SK-N-SH (cell line): ENCODE measurements around the gene ERV3-1. TPM values are rescaled to one million over a fixed set of nuclear protein-coding genes. Genes with fewer than 3 reads are reported as not detected.
"Not testable (repeated sequence)": the region's sequence is repeated elsewhere in the genome, so short reads cannot be mapped to it uniquely, and the experiment has no call there.

Experiments used
- CTCF ChIA-PET: fragments of 300-600, 350-600 bp; formaldehyde crosslinking; extraction: SDS; loops from one replicate; lab custom pipeline; 2021; lab: Yijun Ruan, JAX
- POLR2A ChIA-PET: fragments of 350-600 bp; sonication (Branson Sonifier 250); formaldehyde crosslinking; extraction: SDS; loops from one replicate; lab custom pipeline; 2020; ENCODE audit warnings: antibody characterized with exemption, inconsistent platforms; lab: Yijun Ruan, JAX
- DNase-seq: peaks from one replicate; pipeline ENCODE4 v3.0.0; 2012
- H2AFZ ChIP-seq: fragments of 200-600 bp; sonication (generic); 2 replicates; pipeline ENCODE4 v1.8.1; 2016; ENCODE audit warnings: antibody characterized with exemption, mild to moderate bottlenecking, low read depth
- H3F3A ChIP-seq: fragments of 200-600 bp; sonication (generic); replicated peaks from 2 replicates; pipeline ENCODE3; 2016; ENCODE audit warnings: antibody characterized with exemption, mild to moderate bottlenecking; ENCODE audit not compliant: insufficient read depth
- H3K27ac ChIP-seq, 2 experiments: fragments of 200-500 bp in 1 of 2; fragments of 200-600 bp in 1 of 2; sonication (Bioruptor generic) in 1 of 2; sonication (generic), shearing (Covaris generic) in 1 of 2; 2 replicates each; pipeline versions ENCODE4 v1.5.1 to v1.6.1; 2014 to 2016; ENCODE audit warnings: low read depth in 2 of 2, inconsistent platforms in 1 of 2, low read length in 1 of 2, mild to moderate bottlenecking in 1 of 2, mixed read lengths in 1 of 2
- H3K27me3 ChIP-seq: fragments of 200-600 bp; sonication (generic), shearing (Covaris generic); 2 replicates; pipeline ENCODE4 v1.6.1; 2016; ENCODE audit warnings: mixed run types; ENCODE audit not compliant: insufficient read depth
- H3K36me3 ChIP-seq, 2 experiments: fragments of 200-500 bp in 1 of 2; fragments of 200-600 bp in 1 of 2; sonication (Bioruptor generic) in 1 of 2; sonication (generic) in 1 of 2; replicated peaks in 1 of 2; 2 replicates each; pipeline versions ENCODE3 to v1.5.1; 2014 to 2016; ENCODE audit warnings: low read length in 1 of 2, mild to moderate bottlenecking in 1 of 2; ENCODE audit not compliant: insufficient read depth in 2 of 2, control insufficient read depth in 1 of 2
- H3K4me1 ChIP-seq, 2 experiments: fragments of 200-500 bp in 1 of 2; fragments of 200-600 bp in 1 of 2; sonication (Bioruptor generic) in 1 of 2; sonication (generic), shearing (Covaris generic) in 1 of 2; 2 replicates each; pipeline versions ENCODE4 v1.5.1 to v1.6.1; 2014 to 2016; ENCODE audit warnings: low read depth in 1 of 2, low read length in 1 of 2, mixed run types in 1 of 2; ENCODE audit not compliant: insufficient read depth in 2 of 2, control insufficient read depth in 1 of 2
- H3K4me2 ChIP-seq: fragments of 200-600 bp; sonication (generic), shearing (Covaris generic); 2 replicates; pipeline ENCODE4 v1.6.1; 2017; ENCODE audit warnings: mixed run types
- H3K4me3 ChIP-seq, 2 experiments: fragments of 200-500 bp in 1 of 2; fragments of 200-600 bp in 1 of 2; sonication (Bioruptor generic) in 1 of 2; sonication (generic), shearing (Covaris generic) in 1 of 2; 2 replicates each; pipeline versions ENCODE4 v1.5.1 to v1.8.1; 2014 to 2016; ENCODE audit warnings: low read depth in 2 of 2, inconsistent platforms in 1 of 2, low read length in 1 of 2, mild to moderate bottlenecking in 1 of 2, mixed read lengths in 1 of 2, moderate library complexity in 1 of 2
- H3K79me2 ChIP-seq: fragments of 200-600 bp; sonication (generic); 2 replicates; pipeline ENCODE4 v1.8.1; 2017; ENCODE audit warnings: mild to moderate bottlenecking; ENCODE audit not compliant: insufficient read depth
- H3K9ac ChIP-seq: fragments of 200-600 bp; sonication (generic); 2 replicates; pipeline ENCODE4 v1.6.1; 2017; ENCODE audit warnings: mixed run types
- H3K9me2 ChIP-seq: fragments of 200-600 bp; sonication (generic); 2 replicates; pipeline ENCODE4 v1.6.1; 2017; ENCODE audit warnings: mixed run types
- H3K9me3 ChIP-seq: fragments of 200-600 bp; sonication (generic); 2 replicates; pipeline ENCODE4 v1.6.1; 2017; ENCODE audit warnings: mixed run types, mild to moderate bottlenecking, moderate library complexity
- H4K20me1 ChIP-seq: fragments of 200-600 bp; sonication (generic); 2 replicates; pipeline ENCODE4 v1.6.1; 2017; ENCODE audit warnings: mild to moderate bottlenecking, mixed run types; ENCODE audit not compliant: insufficient read depth
- EP300 ChIP-seq, 2 experiments: IDR thresholded peaks; 2 replicates each; pipeline versions ENCODE4 v1.4.0 to v1.6.1; 2012; ENCODE audit warnings: borderline replicate concordance in 1 of 2, low read depth in 1 of 2, low read length in 1 of 2
- GABPA ChIP-seq: IDR thresholded peaks from 2 replicates; pipeline ENCODE4 v1.4.0; 2012; ENCODE audit warnings: low read depth, mild to moderate bottlenecking
- MXI1 ChIP-seq: IDR thresholded peaks from 2 replicates; pipeline ENCODE4 v1.6.1; 2012; ENCODE audit warnings: mild to moderate bottlenecking, low read depth, low read length, improper control_type of control experiment
- NFIC ChIP-seq: IDR thresholded peaks from 2 replicates; pipeline ENCODE4 v1.4.0; 2012; ENCODE audit warnings: borderline replicate concordance
- NRF1 ChIP-seq: IDR thresholded peaks from 2 replicates; pipeline ENCODE4 v1.6.1; 2012; ENCODE audit warnings: low read depth, mild to moderate bottlenecking, low read length
- RCOR1 ChIP-seq: fragments of 150-350 bp; IDR thresholded peaks from 2 replicates; pipeline ENCODE4 v1.6.1; 2017; ENCODE audit warnings: antibody characterized with exemption, low read length
- SIN3A ChIP-seq: IDR thresholded peaks from 2 replicates; pipeline ENCODE4 v1.6.1; 2012; ENCODE audit warnings: low read depth, mild to moderate bottlenecking, low read length, moderate library complexity, borderline replicate concordance
- TAF1 ChIP-seq: IDR thresholded peaks from 2 replicates; pipeline ENCODE4 v1.6.1; 2012; ENCODE audit warnings: low read depth, mild to moderate bottlenecking, low read length, moderate library complexity, borderline replicate concordance
- TEAD4 ChIP-seq: IDR thresholded peaks from 2 replicates; pipeline ENCODE4 v1.4.0; 2012; ENCODE audit warnings: mild to moderate bottlenecking, borderline replicate concordance; ENCODE audit not compliant: insufficient read depth
- WGBS: methylation state at CpG from one replicate; pipeline ENCODE4 v1.1.6; 2017; ENCODE audit warnings: low lambda C conversion rate; 5-methylcytosine and 5-hydroxymethylcytosine counted together
- polyA plus RNA-seq, 3 experiments: library from polyadenylated mRNA; depleted of rRNA; stranded (reverse); fragments of >200 nt; gene quantifications; 2 replicates each; pipeline ENCODE4 v1.2.3, GENCODE V29; 2012
- TF ChIP-seq, protein P1 (sequence below): fragments of 150-350 bp; IDR thresholded peaks from 2 replicates; pipeline ENCODE4 v1.6.1; 2016; ENCODE audit warnings: mild to moderate bottlenecking, low read depth, low read length
- TF ChIP-seq, protein P2 (sequence below): IDR thresholded peaks from 2 replicates; pipeline ENCODE4 v1.6.1; 2012; ENCODE audit warnings: mild to moderate bottlenecking, low read depth, low read length, moderate library complexity
- TF ChIP-seq, protein P3 (sequence below): IDR thresholded peaks from 2 replicates; pipeline ENCODE4; 2012

ERV3-1 gene
- polyA plus RNA-seq, 1 of the 3 experiments (the other 2 are of a cell fraction), result 8.4 TPM

DNA sequence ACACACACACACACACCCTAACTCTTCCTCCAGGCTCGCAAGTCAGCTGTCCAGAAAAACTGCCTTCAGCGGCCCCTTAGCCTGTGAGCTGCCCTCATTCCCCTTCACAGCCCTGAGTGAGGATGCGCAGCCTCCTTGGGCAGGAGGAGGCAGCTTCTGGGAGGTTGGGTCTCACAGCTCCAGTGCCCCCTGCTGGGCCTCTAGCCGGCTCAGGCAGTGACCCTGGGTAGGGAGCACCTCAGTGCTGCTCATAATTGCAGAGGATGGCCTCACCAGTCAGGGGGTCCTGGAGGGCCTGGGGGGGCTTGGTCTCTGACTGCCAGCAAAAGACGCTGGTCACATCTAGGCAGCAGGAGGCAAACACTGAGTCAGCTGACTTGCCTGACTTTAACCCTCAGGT is 59.7 kb downstream of the ERV3-1 start (continued):
- TF ChIP-seq, protein P1, sequence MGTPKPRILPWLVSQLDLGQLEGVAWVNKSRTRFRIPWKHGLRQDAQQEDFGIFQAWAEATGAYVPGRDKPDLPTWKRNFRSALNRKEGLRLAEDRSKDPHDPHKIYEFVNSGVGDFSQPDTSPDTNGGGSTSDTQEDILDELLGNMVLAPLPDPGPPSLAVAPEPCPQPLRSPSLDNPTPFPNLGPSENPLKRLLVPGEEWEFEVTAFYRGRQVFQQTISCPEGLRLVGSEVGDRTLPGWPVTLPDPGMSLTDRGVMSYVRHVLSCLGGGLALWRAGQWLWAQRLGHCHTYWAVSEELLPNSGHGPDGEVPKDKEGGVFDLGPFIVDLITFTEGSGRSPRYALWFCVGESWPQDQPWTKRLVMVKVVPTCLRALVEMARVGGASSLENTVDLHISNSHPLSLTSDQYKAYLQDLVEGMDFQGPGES, result no peak
- TF ChIP-seq GABPA, result no peak

DNA sequence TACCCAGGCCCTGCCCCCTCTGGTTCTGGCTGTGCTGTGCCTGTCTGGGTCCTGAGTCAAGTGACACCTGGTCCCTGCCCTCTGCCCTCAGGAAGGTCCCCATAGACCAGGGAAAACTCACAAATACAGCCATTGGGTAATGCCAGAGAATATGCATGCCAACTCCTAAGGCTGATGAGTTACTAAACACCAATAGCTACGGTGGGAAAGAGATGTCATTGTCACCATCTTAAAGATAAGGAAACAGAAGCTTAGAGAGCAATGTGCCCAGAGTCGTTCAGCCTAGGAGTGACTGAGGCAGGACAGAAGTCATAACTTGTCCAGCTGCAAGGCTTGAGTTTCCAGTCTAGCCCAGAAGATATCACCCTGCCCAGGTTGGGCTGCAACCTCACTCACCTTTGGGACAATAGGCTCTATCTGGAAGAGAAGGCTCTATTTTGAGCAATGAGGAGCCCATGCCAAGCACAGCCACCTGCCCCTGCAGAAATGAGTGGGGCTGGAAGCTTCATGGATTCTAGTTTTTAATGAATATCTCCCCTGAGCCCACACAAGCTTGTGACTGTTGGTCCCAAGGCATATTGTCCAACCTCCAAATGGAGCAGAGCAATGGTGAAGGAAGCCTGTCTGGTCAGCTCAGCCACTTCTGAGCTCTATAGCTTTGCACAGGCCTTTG is 60.8 kb downstream of the ERV3-1 start:
- ChIA-PET CTCF (interaction anchor here (1.4 to 5.1 kb wide), 7 partner anchors 10 to 531 kb away, joined by 5 to 29 read pairs (median 9); partner anchors contain the start of gene ZNF273), POLR2A (no interaction called here)
- Histone ChIP-seq H2AFZ (no peak overlapping the region), H3K27me3 (peaks cover 18% of the 10 kb centered on the region), H3K4me1 (peaks cover 0 to 18% of the 10 kb centered on the region in 2 experiments; a peak in 2 of 4 replicates), H3K79me2 (no peaks in the 10 kb centered on the region), H3F3A (no peaks in the 10 kb centered on the region), H4K20me1 (no peaks in the 10 kb centered on the region), H3K4me3 (no peak overlapping the region), H3K9ac (no peak overlapping the region), H3K9me2 (no peaks in the 10 kb centered on the region), H3K4me2 (no peak overlapping the region), H3K36me3 (no peaks in the 10 kb centered on the region), H3K27ac (no peak overlapping the region), H3K9me3 (no peaks in the 10 kb centered on the region)
- DNase-seq, result no peak
- TF ChIP-seq, protein P2, sequence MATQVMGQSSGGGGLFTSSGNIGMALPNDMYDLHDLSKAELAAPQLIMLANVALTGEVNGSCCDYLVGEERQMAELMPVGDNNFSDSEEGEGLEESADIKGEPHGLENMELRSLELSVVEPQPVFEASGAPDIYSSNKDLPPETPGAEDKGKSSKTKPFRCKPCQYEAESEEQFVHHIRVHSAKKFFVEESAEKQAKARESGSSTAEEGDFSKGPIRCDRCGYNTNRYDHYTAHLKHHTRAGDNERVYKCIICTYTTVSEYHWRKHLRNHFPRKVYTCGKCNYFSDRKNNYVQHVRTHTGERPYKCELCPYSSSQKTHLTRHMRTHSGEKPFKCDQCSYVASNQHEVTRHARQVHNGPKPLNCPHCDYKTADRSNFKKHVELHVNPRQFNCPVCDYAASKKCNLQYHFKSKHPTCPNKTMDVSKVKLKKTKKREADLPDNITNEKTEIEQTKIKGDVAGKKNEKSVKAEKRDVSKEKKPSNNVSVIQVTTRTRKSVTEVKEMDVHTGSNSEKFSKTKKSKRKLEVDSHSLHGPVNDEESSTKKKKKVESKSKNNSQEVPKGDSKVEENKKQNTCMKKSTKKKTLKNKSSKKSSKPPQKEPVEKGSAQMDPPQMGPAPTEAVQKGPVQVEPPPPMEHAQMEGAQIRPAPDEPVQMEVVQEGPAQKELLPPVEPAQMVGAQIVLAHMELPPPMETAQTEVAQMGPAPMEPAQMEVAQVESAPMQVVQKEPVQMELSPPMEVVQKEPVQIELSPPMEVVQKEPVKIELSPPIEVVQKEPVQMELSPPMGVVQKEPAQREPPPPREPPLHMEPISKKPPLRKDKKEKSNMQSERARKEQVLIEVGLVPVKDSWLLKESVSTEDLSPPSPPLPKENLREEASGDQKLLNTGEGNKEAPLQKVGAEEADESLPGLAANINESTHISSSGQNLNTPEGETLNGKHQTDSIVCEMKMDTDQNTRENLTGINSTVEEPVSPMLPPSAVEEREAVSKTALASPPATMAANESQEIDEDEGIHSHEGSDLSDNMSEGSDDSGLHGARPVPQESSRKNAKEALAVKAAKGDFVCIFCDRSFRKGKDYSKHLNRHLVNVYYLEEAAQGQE, result no peak
- TF ChIP-seq SIN3A, result no peak
- no peak for TF ChIP-seq TEAD4
- TF ChIP-seq TAF1, result no peak
- TF ChIP-seq RCOR1, result no peak
- no peak for TF ChIP-seq NFIC
- TF ChIP-seq EP300 (IDR thresholded peaks at IDR 0.05; ENCODE audit: borderline replicate concordance in 1 of 2, low read depth in 1 of 2, low read length in 1 of 2), result no peak
- no peak for TF ChIP-seq MXI1
- TF ChIP-seq NRF1, result no peak
- no peak for TF ChIP-seq GABPA
- TF ChIP-seq, protein P3, sequence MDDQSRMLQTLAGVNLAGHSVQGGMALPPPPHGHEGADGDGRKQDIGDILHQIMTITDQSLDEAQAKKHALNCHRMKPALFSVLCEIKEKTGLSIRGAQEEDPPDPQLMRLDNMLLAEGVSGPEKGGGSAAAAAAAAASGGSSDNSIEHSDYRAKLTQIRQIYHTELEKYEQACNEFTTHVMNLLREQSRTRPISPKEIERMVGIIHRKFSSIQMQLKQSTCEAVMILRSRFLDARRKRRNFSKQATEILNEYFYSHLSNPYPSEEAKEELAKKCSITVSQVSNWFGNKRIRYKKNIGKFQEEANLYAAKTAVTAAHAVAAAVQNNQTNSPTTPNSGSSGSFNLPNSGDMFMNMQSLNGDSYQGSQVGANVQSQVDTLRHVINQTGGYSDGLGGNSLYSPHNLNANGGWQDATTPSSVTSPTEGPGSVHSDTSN, result no peak
- 51% methylated on average over 2 of the region's 2 CpGs for WGBS

DNA sequence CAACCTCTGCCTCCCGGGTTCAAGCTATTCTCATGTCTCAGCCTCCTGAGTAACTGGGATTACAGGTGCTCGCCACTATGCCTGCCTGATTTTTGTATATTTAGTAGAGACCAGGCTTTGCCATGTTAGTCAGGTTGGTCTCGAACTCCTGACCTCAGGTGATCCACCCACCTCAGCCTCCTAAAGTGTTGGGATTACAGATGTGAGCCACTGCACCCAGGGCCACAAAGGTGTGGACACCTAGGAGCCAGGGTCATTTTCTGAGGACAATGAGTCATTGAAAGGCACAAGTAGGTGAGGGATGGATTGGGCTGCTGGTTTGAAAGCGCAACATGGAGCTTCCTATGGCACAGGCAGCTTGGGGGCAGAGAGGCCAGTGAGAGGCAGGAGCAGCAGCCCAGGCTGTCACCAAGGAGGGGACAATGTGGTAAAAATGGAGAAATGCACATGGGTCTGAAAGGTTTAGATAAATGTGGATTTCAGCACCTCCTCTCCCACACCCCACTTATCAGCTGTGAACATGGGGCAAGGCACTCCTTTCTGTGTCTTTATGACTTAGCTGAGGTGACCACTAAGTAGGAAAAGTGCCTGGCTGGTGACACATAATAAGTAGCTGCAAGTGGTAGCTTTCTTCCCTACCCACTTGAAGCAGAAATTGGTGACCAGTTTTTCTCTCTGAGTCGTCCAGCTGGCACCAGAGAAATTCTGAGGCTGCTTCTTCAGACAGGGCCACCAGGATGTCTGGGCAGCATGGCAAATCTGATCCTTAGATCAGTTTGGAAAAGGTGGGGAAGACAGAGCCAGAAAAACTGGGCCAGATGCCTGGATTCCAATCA is 61.6 kb downstream of the ERV3-1 start:
- H3K4me1 ChIP-seq, result peaks cover 0 to 18% of the 10 kb centered on the region in 2 experiments; a peak in 2 of 4 replicates
- H3K9me3 ChIP-seq, H3K9ac ChIP-seq, H3K9me2 ChIP-seq, H3K4me2 ChIP-seq, H2AFZ ChIP-seq, H3K27ac ChIP-seq, H4K20me1 ChIP-seq, H3K36me3 ChIP-seq, POLR2A ChIA-PET, H3F3A ChIP-seq, H3K79me2 ChIP-seq, H3K4me3 ChIP-seq, DNase-seq: not testable (repeated sequence)
- H3K27me3 ChIP-seq, result peaks cover 18% of the 10 kb centered on the region
- 63% methylated on average over 5 of the region's 5 CpGs for WGBS
- CTCF ChIA-PET, result interaction anchor here (2.6 to 5.1 kb wide), 2 partner anchors 9 to 314 kb away, joined by 9 to 29 read pairs; no protein-coding TSS in a partner anchor
